ENCODE results near the gene PAX2. TPM values are rescaled to one million over a fixed set of nuclear protein-coding genes. Genes with fewer than 3 reads are reported as not detected.

PAX2 gene
- total and polyA plus RNA-seq, 2 of the 13 experiments (the other 11 are each of a cell fraction or from before 2014, with no cell fraction given) = not detected

GRCh38 chr10:100805543-100806355, 60.4 kb downstream of the PAX2 start:
- FAIRE-seq (no peak), ATAC-seq (no peak), DNase-seq (ENCODE audit: low spot score) (no peak)
- POLR2A ChIA-PET = no interaction called here
- Histone ChIP-seq H3K9me3 (ENCODE audit: low read length) (no peaks in the 10 kb centered on the region), H4K20me1 (ENCODE audit: insufficient read depth, low read length) (no peaks in the 10 kb centered on the region), H3K4me3 (replicated peaks in 1 of 3; ENCODE audit: insufficient read depth in 1 of 3, low read depth in 2 of 3, low read length in 3 of 3) (no peak overlapping the region), H2AFZ (ENCODE audit: low read length) (no peak overlapping the region), H3K9ac (ENCODE audit: insufficient read depth, low read depth, low read length) (no peak overlapping the region), H3K79me2 (ENCODE audit: insufficient read depth, low read length) (no peaks in the 10 kb centered on the region), H3K4me1 (ENCODE audit: insufficient read depth, low read length) (no peaks in the 10 kb centered on the region), H3K27me3 (ENCODE audit: control insufficient read depth in 1 of 2, insufficient read depth in 2 of 2, low read length in 2 of 2) (peaks cover 9 to 84% of the 10 kb centered on the region in 2 experiments; a peak in 4 of 5 replicates), H3K36me3 (replicated peaks in 1 of 2; ENCODE audit: control insufficient read depth in 1 of 2, insufficient read depth in 2 of 2, low read length in 2 of 2) (no peaks in the 10 kb centered on the region), H3K4me2 (ENCODE audit: low read depth, low read length) (no peak overlapping the region), H3K27ac (ENCODE audit: extremely low read length, insufficient read depth, low read length) (no peak overlapping the region)
- CTCF ChIA-PET (ENCODE audit: low intra/inter-chr PET ratio, low total read pairs) = no interaction called here
- WGBS (ENCODE audit: low lambda C conversion rate) = 26% methylated on average over 14 of the region's 14 CpGs
- intact Hi-C loops (cut with micrococcal nuclease; ENCODE audit: unreplicated experiment) = no loop called here
- no TSS peak for BruUV-seq (replicated peaks)
- in situ Hi-C loops (cut with HindIII; ENCODE audit: extremely low pct_ligation_motif_present, low pct_unique_long_range_greater_than_20kb) = no loop called here
- no peak for TF ChIP-seq ZNF562 (CRISPR knock-in tag; IDR thresholded peaks at IDR 0.05; ENCODE audit: borderline replicate concordance)
- TF ChIP-seq ZNF441 (CRISPR knock-in tag; IDR thresholded peaks at IDR 0.05; ENCODE audit: borderline replicate concordance) = no peak
- TF ChIP-seq ZNF589 (CRISPR knock-in tag; conservative IDR thresholded peaks at IDR 0.05) = no peak
- TF ChIP-seq RBFOX2 (IDR thresholded peaks at IDR 0.05; ENCODE audit: low read depth, low read length) = no peak
- TF ChIP-seq ESRRA (CRISPR knock-in tag; IDR thresholded peaks at IDR 0.05; ENCODE audit: low read depth) = no peak
- no peak for TF ChIP-seq PAWR (CRISPR knock-in tag; IDR thresholded peaks at IDR 0.05; ENCODE audit: borderline replicate concordance)
- no peak for TF ChIP-seq ONECUT2 (CRISPR knock-in tag; IDR thresholded peaks at IDR 0.05)
- TF ChIP-seq ZNF709 (CRISPR knock-in tag; IDR thresholded peaks at IDR 0.05) = no peak
- TF ChIP-seq ZNF512B (CRISPR knock-in tag; IDR thresholded peaks at IDR 0.05; ENCODE audit: borderline replicate concordance) = no peak
- no peak for TF ChIP-seq ADNP (CRISPR knock-in tag; IDR thresholded peaks at IDR 0.05)
- TF ChIP-seq ZNF782 (CRISPR knock-in tag; IDR thresholded peaks at IDR 0.05; ENCODE audit: borderline replicate concordance) = no peak
- TF ChIP-seq ZKSCAN5 (CRISPR knock-in tag; IDR thresholded peaks at IDR 0.05) = no peak
- TF ChIP-seq ZNF556 (CRISPR knock-in tag; IDR thresholded peaks at IDR 0.05; ENCODE audit: borderline replicate concordance) = no peak
- TF ChIP-seq ATM (IDR thresholded peaks at IDR 0.05; ENCODE audit: borderline replicate concordance) = no peak
- TF ChIP-seq YEATS4 (CRISPR knock-in tag; IDR thresholded peaks at IDR 0.05; ENCODE audit: borderline replicate concordance) = no peak
- TF ChIP-seq ZNF503 (CRISPR knock-in tag; IDR thresholded peaks at IDR 0.05) = no peak
- TF ChIP-seq TARDBP (CRISPR knock-in tag; IDR thresholded peaks at IDR 0.05) = no peak
- TF ChIP-seq ZC3H13 (CRISPR knock-in tag; IDR thresholded peaks at IDR 0.05) = no peak

Data from HepG2 (cell line).